H9 (cell line): Measurements from ENCODE around the gene XAF1. TPM values are rescaled to one million over a fixed set of nuclear protein-coding genes. Genes with fewer than 3 reads are reported as not detected.

Experiments used
- DNase-seq: peaks from one replicate; pipeline ENCODE4 v3.0.0-alpha.2; 2017
- H2AFZ ChIP-seq: one replicate; pipeline ENCODE4 v1.6.1; 2013; ENCODE audit warnings: mild to moderate bottlenecking, low read length, control low read depth, moderate library complexity
- H2AK5ac ChIP-seq: 2 replicates; pipeline ENCODE4 v1.6.1; 2013; ENCODE audit warnings: low read length, control low read depth, mixed read lengths; ENCODE audit not compliant: insufficient read length
- H2BK120ac ChIP-seq: one replicate; pipeline ENCODE4 v1.6.1; 2013; ENCODE audit warnings: low read depth, mild to moderate bottlenecking, low read length, control low read depth, inconsistent platforms; ENCODE audit not compliant: poor library complexity, severe bottlenecking
- H2BK12ac ChIP-seq: 2 replicates; pipeline ENCODE4 v1.6.1; 2013; ENCODE audit warnings: low read length, control low read depth, mixed read lengths, low read depth; ENCODE audit not compliant: insufficient read length
- H2BK15ac ChIP-seq: 2 replicates; pipeline ENCODE4 v1.6.1; 2013; ENCODE audit warnings: low read depth, low read length, control low read depth
- H2BK20ac ChIP-seq: one replicate; pipeline ENCODE4 v1.6.1; 2013; ENCODE audit warnings: low read depth, mild to moderate bottlenecking, low read length, control low read depth, inconsistent platforms; ENCODE audit not compliant: poor library complexity, severe bottlenecking
- H2BK5ac ChIP-seq: 2 replicates; pipeline ENCODE4 v1.6.1; 2013; ENCODE audit warnings: low read length, control low read depth, mixed read lengths; ENCODE audit not compliant: insufficient read length
- H3K14ac ChIP-seq: 2 replicates; pipeline ENCODE4 v1.6.1; 2013; ENCODE audit warnings: low read length, control low read depth; ENCODE audit not compliant: insufficient read depth
- H3K18ac ChIP-seq: 2 replicates; pipeline ENCODE4 v1.6.1; 2013; ENCODE audit warnings: low read depth, mild to moderate bottlenecking, mixed read lengths, low read length, control low read depth; ENCODE audit not compliant: insufficient read length
- H3K23ac ChIP-seq: 2 replicates; pipeline ENCODE4 v1.6.1; 2013; ENCODE audit warnings: low read length, control low read depth, mixed read lengths, low read depth; ENCODE audit not compliant: insufficient read length
- H3K23me2 ChIP-seq: 2 replicates; pipeline ENCODE4 v1.6.1; 2013; ENCODE audit warnings: low read depth, mild to moderate bottlenecking, mixed read lengths, low read length, control low read depth; ENCODE audit not compliant: insufficient read length, poor library complexity, severe bottlenecking
- H3K27ac ChIP-seq: 2 replicates; pipeline ENCODE4 v1.5.1; 2013; ENCODE audit warnings: low read length, control low read depth, mixed read lengths, low read depth; ENCODE audit not compliant: insufficient read length
- H3K27me3 ChIP-seq: 2 replicates; pipeline ENCODE4 v1.6.1; 2013; ENCODE audit warnings: low read length, control low read depth, inconsistent platforms; ENCODE audit not compliant: insufficient read depth
- H3K4ac ChIP-seq: 2 replicates; pipeline ENCODE4 v1.6.1; 2013; ENCODE audit warnings: low read depth, mild to moderate bottlenecking, control low read depth, inconsistent platforms, low read length, moderate library complexity
- H3K4me1 ChIP-seq: 2 replicates; pipeline ENCODE4 v1.6.1; 2013; ENCODE audit warnings: low read length, control low read depth, inconsistent platforms; ENCODE audit not compliant: insufficient read depth
- H3K4me2 ChIP-seq: 2 replicates; pipeline ENCODE4 v1.6.1; 2013; ENCODE audit warnings: low read length, control low read depth, mixed read lengths; ENCODE audit not compliant: insufficient read length, insufficient read depth
- H3K56ac ChIP-seq: 2 replicates; pipeline ENCODE4 v1.6.1; 2013; ENCODE audit warnings: low read depth, mild to moderate bottlenecking, mixed read lengths, low read length, control low read depth; ENCODE audit not compliant: insufficient read length
- H3K79me1 ChIP-seq: 2 replicates; pipeline ENCODE4 v1.6.1; 2013; ENCODE audit warnings: low read depth, mild to moderate bottlenecking, moderate library complexity, low read length, control low read depth, inconsistent platforms; ENCODE audit not compliant: insufficient read depth, poor library complexity, severe bottlenecking
- H3K79me2 ChIP-seq: 2 replicates; pipeline ENCODE4 v1.6.1; 2013; ENCODE audit warnings: low read length, control low read depth, inconsistent platforms; ENCODE audit not compliant: insufficient read depth
- H3K9ac ChIP-seq: 2 replicates; pipeline ENCODE4 v1.6.1; 2013; ENCODE audit warnings: low read length, control low read depth, mixed read lengths; ENCODE audit not compliant: insufficient read length; ENCODE audit errors: extremely low read depth
- H3K9me3 ChIP-seq: one replicate; pipeline ENCODE4 v1.6.1; 2013; ENCODE audit warnings: low read depth, low read length, inconsistent platforms; ENCODE audit not compliant: control insufficient read depth
- H3T11ph ChIP-seq: one replicate; pipeline ENCODE4 v1.6.1; 2013; ENCODE audit warnings: mild to moderate bottlenecking, low read length, control low read depth, inconsistent platforms
- H4K20me1 ChIP-seq: one replicate; pipeline ENCODE4 v1.6.1; 2013; ENCODE audit not compliant: control insufficient read depth, insufficient read length, insufficient read depth
- H4K5ac ChIP-seq: 2 replicates; pipeline ENCODE4 v1.6.1; 2013; ENCODE audit warnings: low read depth, mild to moderate bottlenecking, mixed read lengths, low read length, control low read depth; ENCODE audit not compliant: insufficient read length
- H4K8ac ChIP-seq: replicated peaks from 2 replicates; pipeline ENCODE4 v1.6.1; 2013; ENCODE audit warnings: low read length, control low read depth, mixed read lengths, low read depth; ENCODE audit not compliant: insufficient read length
- H4K91ac ChIP-seq: 2 replicates; pipeline ENCODE4 v1.6.1; 2013; ENCODE audit warnings: low read depth, mild to moderate bottlenecking, moderate library complexity, mixed read lengths, low read length, control low read depth; ENCODE audit not compliant: insufficient read length
- H3K27ac Mint-ChIP-seq, 3 experiments: 2 replicates in 2 of 3; 3 replicates in 1 of 3; pipeline ENCODE4 v1.8.0; 2020 to 2021; ENCODE audit warnings: mixed read lengths in 3 of 3, mild to moderate bottlenecking in 1 of 3, moderate library complexity in 1 of 3
- H3K27me3 Mint-ChIP-seq: 2 replicates; pipeline ENCODE4 v1.8.0; 2021; ENCODE audit warnings: low read depth, mild to moderate bottlenecking, moderate library complexity, mixed read lengths
- H3K36me3 Mint-ChIP-seq, 3 experiments: 2 replicates in 2 of 3; 3 replicates in 1 of 3; pipeline ENCODE4 v1.8.0; 2020 to 2021; ENCODE audit warnings: low read depth in 3 of 3, mixed read lengths in 3 of 3; ENCODE audit not compliant: insufficient read depth in 1 of 3
- H3K4me1 Mint-ChIP-seq, 2 experiments: 2 replicates each; pipeline ENCODE4 v1.8.0; 2020; ENCODE audit warnings: mixed read lengths in 2 of 2
- H3K4me3 Mint-ChIP-seq, 2 experiments: 2 replicates in 1 of 2; 3 replicates in 1 of 2; pipeline ENCODE4 v1.8.0; 2020 to 2021; ENCODE audit warnings: mild to moderate bottlenecking in 2 of 2, mixed read lengths in 2 of 2, moderate library complexity in 1 of 2
- H3K9me3 Mint-ChIP-seq, 2 experiments: 2 replicates in 1 of 2; 3 replicates in 1 of 2; pipeline ENCODE4 v1.8.0; 2020; ENCODE audit warnings: mild to moderate bottlenecking in 2 of 2, mixed read lengths in 2 of 2, moderate library complexity in 1 of 2
- WGBS: extraction: QIAGEN DNeasy Blood & Tissue Kit; methylation state at CpG from one replicate; pipeline ENCODE4 v1.1.7; 2013; ENCODE audit warnings: missing lambda C conversion rate, low lambda C conversion rate, mixed read lengths; ENCODE audit not compliant: insufficient read length; ENCODE audit errors: extremely low coverage; 5-methylcytosine and 5-hydroxymethylcytosine counted together
- total RNA-seq: library from RNA; stranded (reverse); gene quantifications from 2 replicates; pipeline ENCODE4 v1.2.1, GENCODE V29; 2021
- TF ChIP-seq, protein P1 (sequence below): fragments of 200-600 bp; sonication (generic); conservative IDR thresholded peaks from 3 replicates; pipeline ENCODE4 v1.8.0; 2021; ENCODE audit warnings: antibody characterized with exemption, mild to moderate bottlenecking

XAF1 gene
- total RNA-seq, 1 experiment from 2014 or later, result not detected

DNA sequence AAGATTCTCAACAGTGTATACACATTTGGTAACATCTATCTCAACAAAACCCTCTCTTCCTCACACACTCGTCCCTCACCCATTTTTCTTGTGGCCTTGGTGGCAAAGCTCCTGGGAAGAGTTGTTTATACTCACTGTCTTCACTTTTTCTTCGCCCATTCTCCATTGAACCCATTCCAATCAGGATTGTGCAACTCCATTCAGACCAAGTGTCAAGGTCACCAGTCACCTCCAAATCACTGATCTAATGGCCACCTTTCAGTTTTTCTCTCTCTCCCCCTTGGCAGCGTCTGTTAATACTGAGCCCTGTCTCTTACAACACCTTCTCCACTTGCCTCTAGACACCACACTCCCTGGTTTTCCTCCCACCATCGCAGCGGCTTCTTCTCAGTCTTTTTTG, 34.1 kb upstream of the XAF1 start:
- H2BK20ac ChIP-seq, result no peak overlapping the region
- no peaks in the 10 kb centered on the region for H3K4me1 ChIP-seq
- no peak overlapping the region for H3K4ac ChIP-seq
- H3K27me3 Mint-ChIP-seq, result peaks cover 51% of the 10 kb centered on the region
- H3K23me2 ChIP-seq, result no peaks in the 10 kb centered on the region
- H4K8ac ChIP-seq, result no peak overlapping the region
- no CpG with 5 or more reads among the region's 5 CpGs for WGBS
- peaks cover 2% of the 10 kb centered on the region; the same call in 1 of the 2 replicates for H3K27me3 ChIP-seq
- H3K14ac ChIP-seq, result no peak overlapping the region
- H2BK120ac ChIP-seq, result no peak overlapping the region
- H3T11ph ChIP-seq, result no peak overlapping the region
- TF ChIP-seq, protein P1, sequence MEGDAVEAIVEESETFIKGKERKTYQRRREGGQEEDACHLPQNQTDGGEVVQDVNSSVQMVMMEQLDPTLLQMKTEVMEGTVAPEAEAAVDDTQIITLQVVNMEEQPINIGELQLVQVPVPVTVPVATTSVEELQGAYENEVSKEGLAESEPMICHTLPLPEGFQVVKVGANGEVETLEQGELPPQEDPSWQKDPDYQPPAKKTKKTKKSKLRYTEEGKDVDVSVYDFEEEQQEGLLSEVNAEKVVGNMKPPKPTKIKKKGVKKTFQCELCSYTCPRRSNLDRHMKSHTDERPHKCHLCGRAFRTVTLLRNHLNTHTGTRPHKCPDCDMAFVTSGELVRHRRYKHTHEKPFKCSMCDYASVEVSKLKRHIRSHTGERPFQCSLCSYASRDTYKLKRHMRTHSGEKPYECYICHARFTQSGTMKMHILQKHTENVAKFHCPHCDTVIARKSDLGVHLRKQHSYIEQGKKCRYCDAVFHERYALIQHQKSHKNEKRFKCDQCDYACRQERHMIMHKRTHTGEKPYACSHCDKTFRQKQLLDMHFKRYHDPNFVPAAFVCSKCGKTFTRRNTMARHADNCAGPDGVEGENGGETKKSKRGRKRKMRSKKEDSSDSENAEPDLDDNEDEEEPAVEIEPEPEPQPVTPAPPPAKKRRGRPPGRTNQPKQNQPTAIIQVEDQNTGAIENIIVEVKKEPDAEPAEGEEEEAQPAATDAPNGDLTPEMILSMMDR, result no peak
- no peak overlapping the region for H2AFZ ChIP-seq
- H3K4me3 Mint-ChIP-seq, result no peak overlapping the region
- H2BK12ac ChIP-seq, result no peak overlapping the region
- peaks cover 13 to 14% of the 10 kb centered on the region in 2 experiments for H3K9me3 Mint-ChIP-seq
- no peak overlapping the region for H3K4me2 ChIP-seq
- H3K79me2 ChIP-seq, result no peaks in the 10 kb centered on the region
- no peak overlapping the region for H4K5ac ChIP-seq
- H2BK15ac ChIP-seq, result no peak overlapping the region
- H3K27ac ChIP-seq, result no peak overlapping the region
- no peak overlapping the region for H3K56ac ChIP-seq
- H3K9ac ChIP-seq, result no peak overlapping the region
- no peak for DNase-seq
- no peaks in the 10 kb centered on the region for H3K4me1 Mint-ChIP-seq
- H2AK5ac ChIP-seq, result no peak overlapping the region
- no peak overlapping the region for H3K23ac ChIP-seq
- H4K20me1 ChIP-seq, result no peaks in the 10 kb centered on the region
- no peak overlapping the region for H3K18ac ChIP-seq
- peaks cover 0 to 2% (median 2%) of the 10 kb centered on the region in 3 experiments; a peak in 3 of 7 replicates for H3K36me3 Mint-ChIP-seq
- H3K9me3 ChIP-seq, result no peaks in the 10 kb centered on the region
- H3K27ac Mint-ChIP-seq, result no peak overlapping the region
- no peak overlapping the region for H2BK5ac ChIP-seq
- no peaks in the 10 kb centered on the region for H3K79me1 ChIP-seq
- H4K91ac ChIP-seq, result no peak overlapping the region
